ENCODE results near the gene CCDC182.

Gene CCDC182

DNA sequence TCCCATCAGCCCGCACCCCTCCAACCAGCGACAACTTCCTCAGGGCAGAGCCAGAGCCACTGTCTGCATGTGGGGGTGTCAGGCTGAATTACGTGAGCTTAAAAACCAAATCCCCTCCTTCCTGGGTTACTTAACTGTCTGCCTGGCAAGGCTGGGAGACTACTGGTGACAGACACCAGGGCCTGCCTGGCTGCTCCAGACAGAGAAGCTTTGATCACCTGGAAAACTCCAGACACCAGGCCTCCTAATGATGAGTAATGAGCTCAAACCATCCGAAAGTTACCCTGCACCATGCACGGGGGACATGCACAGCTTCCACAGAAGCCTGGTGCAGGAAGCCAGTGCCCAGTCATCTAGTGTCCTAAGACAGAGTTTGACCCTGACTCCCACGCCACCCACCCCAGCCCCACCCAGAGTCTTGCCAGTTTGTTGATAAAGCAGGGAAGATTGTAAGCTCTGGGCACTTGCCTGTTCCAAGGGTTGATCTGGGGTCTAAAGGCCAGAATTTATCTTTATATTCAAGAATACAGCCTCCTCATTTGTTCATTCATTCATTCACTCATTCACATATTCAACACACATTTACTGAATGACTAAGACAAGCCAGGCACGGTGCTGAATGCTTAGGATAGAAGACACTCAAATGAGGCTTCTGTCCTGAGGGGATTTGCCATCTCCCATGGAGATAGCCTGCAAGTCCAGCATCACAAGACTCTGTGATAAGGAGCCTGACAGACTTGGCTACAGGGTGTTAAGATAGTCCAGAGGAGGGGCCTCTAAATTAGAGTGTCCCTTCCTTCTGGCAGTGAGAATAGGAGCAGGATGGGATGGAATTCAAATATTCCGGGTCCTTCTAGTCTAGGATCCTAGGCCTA lies 7.2 kb upstream of the CCDC182 start:
- H3K4me3 ChIP-seq (ENCODE audit: low read length) = no peak overlapping the region
- no peak for DNase-seq (ENCODE audit: low read depth)
- TF ChIP-seq, protein P1, sequence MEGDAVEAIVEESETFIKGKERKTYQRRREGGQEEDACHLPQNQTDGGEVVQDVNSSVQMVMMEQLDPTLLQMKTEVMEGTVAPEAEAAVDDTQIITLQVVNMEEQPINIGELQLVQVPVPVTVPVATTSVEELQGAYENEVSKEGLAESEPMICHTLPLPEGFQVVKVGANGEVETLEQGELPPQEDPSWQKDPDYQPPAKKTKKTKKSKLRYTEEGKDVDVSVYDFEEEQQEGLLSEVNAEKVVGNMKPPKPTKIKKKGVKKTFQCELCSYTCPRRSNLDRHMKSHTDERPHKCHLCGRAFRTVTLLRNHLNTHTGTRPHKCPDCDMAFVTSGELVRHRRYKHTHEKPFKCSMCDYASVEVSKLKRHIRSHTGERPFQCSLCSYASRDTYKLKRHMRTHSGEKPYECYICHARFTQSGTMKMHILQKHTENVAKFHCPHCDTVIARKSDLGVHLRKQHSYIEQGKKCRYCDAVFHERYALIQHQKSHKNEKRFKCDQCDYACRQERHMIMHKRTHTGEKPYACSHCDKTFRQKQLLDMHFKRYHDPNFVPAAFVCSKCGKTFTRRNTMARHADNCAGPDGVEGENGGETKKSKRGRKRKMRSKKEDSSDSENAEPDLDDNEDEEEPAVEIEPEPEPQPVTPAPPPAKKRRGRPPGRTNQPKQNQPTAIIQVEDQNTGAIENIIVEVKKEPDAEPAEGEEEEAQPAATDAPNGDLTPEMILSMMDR (IDR thresholded peaks at IDR 0.05; ENCODE audit: insufficient read depth, low read depth, low read length, missing control alignments) = no peak

DNA sequence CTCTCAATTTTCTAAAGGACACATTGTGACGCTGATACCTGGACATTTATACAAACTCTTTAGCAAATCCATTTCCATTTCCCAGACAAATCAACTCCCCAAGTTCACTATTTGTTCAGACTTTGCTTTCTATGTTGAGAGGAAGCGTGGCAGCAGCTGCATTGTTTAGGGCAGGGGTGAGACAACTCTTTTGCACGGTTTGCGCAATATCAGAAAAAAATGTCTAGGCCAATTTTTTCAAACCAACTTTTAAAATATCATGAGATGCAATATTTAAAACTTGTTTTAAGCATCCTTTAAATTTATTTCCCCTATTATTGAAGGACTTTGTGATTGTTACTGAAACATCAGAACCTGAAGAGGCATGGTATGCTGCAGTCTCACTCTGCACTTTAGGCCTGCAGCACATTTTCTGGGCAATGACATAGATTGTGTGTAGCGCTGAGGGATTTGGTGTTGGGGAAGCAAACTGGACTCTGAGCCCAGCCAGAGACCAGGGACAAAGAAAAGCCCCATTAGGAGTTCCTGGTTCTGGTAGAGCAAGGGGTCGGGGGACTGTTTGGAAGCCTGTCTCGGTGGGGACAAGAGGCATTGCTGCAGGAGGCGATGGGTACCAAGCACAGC lies 6.4 kb upstream of the CCDC182 start:
- TF ChIP-seq, protein P1 (IDR thresholded peaks at IDR 0.05; ENCODE audit: insufficient read depth, low read depth, low read length, missing control alignments) = no peak
- no peak for DNase-seq (ENCODE audit: low read depth)
- H3K4me3 ChIP-seq (ENCODE audit: low read length) = no peak overlapping the region

DNA sequence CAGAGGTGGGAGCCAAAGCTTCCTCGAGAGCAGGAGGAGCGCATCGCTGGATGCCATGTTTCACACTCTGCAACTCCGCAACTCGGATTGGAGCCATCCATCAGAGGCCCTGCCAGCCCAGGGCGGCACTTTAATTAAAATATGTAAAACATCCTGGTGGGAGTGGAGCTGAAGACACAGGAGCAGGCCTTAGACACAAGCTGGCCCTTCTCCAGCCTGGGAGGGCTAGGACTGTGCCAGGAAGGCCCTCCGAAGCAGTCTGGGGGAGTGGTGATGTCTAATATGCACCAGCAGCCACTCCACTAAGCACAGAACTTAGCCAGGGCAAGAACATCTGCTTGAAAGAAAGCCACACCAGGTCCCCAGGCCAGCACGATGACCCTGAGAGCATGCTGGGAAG lies 5.8 kb upstream of the CCDC182 start:
- no peak for DNase-seq (ENCODE audit: low read depth)
- H3K4me3 ChIP-seq (ENCODE audit: low read length) = no peak overlapping the region
- TF ChIP-seq, protein P1 (IDR thresholded peaks at IDR 0.05; ENCODE audit: insufficient read depth, low read depth, low read length, missing control alignments) = no peak

DNA sequence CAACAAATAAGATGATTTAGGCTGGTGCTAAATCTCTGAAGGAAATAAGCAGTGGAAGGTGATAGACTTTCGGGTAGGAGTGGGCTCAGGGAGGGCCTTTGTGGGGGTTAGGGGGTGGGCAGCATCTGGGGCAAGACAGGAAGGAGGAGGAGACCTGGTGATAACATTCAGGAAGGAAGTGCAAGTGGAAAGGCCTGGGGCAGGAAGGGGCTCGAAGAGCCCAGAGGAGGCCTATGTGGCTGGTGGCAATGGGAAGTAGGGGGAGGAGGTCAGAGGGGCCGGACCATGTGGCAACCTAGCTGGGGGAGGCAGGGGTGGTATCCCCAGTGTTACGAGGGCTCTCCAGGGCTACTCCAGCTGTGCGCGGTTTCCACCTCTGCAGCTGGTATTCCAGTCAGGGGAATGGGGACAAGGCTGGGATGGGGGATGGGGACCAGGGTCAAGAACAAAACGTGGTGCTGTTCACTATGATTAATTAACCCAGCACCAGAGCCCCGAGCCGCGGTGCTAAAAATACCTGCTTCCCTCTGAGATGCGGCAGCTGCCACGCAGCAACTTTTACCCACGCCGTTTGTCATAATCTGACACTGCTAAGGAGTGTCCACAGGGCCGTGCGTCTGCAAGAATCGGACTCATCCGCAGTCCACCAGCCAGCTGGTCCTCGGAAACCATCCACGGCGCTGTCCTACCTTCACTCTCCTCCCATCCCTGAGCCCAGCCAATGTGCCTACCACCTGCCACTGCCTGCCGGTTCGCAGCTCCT lies 5.2 kb upstream of the CCDC182 start:
- DNase-seq (ENCODE audit: low read depth) = no peak
- no peak overlapping the region for H3K4me3 ChIP-seq (ENCODE audit: low read length)
- TF ChIP-seq, protein P1 (IDR thresholded peaks at IDR 0.05; ENCODE audit: insufficient read depth, low read depth, low read length, missing control alignments) = no peak

DNA sequence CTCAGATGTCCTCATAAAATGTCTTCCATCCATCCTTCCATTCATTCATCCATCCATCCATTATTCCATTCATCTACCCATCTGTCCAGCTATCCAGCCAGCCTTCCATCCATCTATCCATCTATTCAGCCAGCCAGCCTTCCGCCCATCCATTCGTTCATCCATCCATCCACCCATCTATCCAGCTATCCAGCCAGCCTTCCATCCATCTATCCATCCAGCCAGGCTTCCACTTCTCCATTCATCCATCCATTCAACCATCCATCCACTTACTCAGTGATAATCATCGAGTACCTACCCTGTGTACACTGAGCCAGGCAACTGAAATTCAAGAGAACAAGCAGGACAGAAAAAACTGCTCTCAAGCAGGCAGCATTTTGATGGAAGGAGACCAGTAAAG lies 4.6 kb upstream of the CCDC182 start:
- no peak overlapping the region for H3K4me3 ChIP-seq (ENCODE audit: low read length)
- DNase-seq (ENCODE audit: low read depth) = no peak
- TF ChIP-seq, protein P1 (IDR thresholded peaks at IDR 0.05; ENCODE audit: insufficient read depth, low read depth, low read length, missing control alignments) = no peak

DNA sequence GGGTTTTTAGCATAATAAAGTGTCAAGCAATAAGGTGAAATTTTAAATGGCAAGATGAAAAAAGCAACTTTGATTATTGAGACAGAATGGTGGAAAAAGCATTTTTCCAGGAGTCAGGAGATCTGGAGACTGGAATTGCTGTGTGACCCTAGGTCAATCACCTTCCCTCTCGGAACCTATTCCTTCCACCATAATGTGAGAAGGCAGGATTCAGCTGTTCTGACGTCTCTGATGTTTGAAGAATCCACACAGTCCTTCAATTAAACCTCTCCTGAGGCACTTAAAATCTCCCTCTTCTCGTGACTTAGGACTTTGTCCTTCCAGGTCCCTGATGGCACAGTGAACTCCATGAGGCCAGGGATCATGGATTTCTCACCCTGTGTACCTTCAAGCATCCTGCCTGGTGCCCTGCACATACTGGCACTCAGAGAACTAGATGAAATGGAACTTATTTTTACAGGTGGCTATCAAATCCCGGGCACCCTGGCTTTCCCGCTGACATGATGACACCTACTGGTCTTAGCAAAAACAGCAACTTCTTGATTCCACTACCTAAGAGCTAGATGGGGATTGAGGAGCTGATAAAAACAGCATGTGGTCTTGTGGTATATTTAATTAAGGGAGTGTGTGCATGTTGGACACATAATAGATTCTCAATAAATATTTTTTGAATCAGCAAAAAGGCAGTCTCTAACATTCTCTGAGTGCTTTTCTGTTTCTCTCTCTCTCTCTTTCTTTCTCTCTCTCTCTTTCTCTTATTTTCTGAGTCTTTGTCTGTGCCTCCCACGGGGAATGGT lies 2.3 kb upstream of the CCDC182 start:
- no peak overlapping the region for H3K4me3 ChIP-seq (ENCODE audit: low read length)
- DNase-seq (ENCODE audit: low read depth) = peak; percentile 74
- TF ChIP-seq, protein P1 (IDR thresholded peaks at IDR 0.05; ENCODE audit: insufficient read depth, low read depth, low read length, missing control alignments) = peak; percentile 86
